ENCODE measurements around the gene NADSYN1.

The NADSYN1 gene

DNA sequence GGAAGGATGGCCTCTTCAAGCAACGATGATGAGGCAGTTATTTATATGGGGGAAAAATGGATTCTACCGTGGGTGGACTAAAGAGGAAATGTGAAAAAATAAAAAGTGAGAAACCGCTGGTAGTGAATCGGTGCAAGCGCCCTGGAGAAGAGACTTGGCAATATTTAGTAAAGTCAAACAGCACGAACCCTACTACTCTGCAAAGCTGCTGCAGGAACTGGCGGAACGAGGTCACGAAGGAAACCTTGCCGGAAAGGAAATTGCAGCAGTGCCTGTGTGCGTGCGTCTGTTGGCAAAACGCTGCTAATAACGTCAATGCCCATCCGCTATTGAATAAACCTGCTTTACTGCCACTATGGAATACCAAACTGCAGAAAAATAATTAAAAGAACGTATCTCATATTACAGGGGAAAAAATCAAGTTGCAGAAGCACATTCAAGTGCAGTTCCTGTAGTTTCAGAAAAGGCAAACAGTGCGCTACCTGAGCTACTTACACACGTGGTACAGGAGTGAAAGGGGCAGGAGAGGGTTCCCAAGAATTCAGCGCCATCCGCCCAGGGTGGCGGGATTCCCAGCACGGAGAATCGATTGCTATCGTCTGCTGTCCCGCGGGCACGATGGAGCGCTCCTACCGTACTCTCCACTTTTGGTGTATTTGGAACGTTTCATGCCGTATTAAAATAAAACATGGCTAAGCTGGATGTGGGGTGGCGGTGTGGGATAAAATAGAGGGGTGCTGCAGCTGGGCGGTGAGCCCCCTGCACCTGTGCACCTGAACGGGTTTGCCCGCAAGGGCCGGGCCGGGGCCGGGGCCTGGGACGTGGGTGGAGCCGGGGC, 585 bp upstream of the NADSYN1 start:
- no peak for DNase-seq

DNA sequence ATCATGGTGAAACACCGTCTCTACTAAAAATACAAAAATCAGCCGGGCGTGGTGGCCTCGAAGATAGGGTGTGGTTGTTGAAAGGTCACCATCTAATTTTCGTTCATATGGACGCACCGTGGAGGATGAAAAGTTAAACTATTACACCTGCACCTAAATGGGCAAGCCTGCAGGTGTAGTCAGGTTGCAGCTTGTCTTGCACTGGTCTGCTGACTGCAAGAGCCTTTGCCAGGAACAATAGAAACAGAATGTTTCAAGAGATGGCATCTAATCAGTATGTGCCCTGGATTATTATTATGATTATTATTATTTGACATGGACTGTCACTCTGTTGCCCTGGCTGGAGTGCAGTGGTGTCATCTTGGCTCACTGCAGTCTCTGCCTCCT, 908 bp downstream of the NADSYN1 start:
- no peak for DNase-seq

DNA sequence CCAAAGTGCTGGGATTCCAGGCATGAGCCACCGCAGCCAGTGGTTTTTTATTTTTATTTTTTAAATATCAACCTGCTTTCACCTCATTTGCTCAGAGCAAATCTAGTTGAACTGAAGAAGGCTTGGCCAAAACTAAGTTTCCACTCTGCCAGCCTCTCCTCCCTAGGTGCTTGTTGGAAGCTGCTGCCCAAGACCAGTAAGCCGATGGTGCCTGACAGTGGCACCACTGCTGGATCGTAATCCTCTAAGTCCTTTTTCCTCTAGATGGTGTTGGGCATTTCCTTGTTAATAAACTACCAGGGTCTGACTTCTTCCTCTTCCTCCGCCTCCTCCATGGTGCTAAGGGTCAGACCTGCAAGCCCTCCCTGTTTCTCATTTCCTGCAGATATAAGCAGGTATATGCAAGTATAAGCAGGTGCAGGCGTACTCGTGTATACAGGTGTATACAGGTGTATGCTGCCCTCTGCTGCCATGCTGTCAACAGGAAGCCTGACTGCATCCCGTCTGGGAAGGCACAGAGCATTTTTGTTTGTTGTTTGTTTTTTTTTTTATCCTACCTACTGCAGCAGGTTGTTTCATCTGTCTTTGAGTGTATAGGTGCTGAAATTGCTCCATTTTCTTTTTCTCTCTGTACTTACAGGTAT, 1.6 kb downstream of the NADSYN1 start:
- DNase-seq: no peak

DNA sequence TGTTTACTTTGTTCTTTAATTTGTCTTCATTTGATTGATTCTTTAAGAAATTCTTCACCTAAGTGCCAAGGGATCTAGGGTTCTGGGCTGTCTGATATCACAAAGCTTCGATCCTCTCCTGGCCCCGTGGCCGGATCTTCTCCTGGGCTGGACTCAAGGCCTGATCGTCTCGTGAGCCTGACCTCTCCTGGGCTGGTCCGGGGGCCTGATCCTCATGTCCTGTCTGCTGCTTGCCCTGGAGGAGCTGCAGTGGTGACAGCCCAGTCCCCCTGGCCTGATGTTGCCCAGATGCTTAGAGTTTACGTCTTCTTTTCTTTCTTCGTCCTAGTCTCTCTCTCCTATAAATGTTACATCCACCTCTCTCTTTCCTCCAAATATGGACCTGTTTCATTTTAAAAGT, 3.3 kb downstream of the NADSYN1 start:
- no peak for DNase-seq

DNA sequence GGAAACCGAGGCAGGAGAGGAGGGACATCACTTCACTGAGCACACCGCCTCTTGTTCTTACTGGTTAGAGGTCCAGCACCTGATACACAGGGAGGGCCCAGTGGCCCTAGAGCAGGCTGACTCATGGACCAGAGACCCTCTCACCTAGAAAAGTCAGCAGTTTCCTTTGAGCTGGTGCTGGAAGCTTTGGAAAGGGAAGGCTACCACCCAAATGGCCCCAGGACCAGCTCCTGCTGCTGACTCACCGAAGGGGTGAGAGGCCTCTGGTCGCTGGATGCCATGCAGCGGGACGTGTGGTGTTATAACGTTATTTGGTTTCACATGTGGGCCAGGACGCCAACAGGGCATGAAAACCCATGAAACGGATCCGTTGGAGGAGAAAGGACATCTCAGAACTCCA, 3.8 kb downstream of the NADSYN1 start:
- no peak for DNase-seq

DNA sequence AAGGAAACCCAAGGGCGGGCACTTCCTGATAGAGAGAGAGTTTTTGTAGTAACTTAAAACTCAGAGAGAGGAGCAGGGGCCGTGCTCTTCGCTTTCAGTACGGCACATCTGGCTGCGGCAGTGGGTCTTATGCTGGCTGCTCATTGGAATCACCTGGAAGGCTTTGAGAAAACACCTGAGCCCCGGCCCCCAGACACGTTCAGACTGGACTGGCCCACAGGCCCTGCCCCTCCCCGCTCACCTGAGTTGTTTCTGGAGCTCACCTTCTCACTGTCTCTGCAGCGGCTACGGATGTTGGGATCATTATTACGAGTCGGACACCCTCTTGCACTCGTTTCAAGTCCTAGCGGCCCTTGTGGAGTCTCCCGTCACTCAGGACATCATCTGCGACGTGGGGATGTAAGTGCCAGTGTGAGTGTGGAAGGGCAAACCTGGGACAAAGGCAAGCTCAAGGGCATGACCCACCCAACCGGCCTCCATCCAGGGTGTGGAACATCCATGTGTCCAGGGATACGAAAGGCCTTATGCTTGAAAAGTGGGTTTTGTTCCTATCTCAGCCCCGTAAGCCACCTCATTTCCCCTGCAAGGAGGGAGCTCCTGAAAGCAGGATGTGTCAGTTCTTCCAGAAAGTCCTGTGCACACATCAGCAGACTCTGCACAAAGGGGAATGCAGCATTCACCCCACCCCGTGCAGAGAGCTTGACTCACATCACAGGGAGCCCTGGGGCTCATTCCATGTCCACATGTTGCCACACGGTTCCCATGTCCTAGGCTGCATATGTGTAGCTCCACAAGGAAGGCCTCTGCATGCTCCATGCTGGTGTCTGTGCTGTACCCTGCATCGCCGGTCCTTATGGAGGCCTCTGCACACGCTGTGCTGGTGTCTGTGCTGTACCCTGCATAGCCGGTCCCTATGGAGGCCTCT, 5.4 kb downstream of the NADSYN1 start:
- DNase-seq: no peak

DNA sequence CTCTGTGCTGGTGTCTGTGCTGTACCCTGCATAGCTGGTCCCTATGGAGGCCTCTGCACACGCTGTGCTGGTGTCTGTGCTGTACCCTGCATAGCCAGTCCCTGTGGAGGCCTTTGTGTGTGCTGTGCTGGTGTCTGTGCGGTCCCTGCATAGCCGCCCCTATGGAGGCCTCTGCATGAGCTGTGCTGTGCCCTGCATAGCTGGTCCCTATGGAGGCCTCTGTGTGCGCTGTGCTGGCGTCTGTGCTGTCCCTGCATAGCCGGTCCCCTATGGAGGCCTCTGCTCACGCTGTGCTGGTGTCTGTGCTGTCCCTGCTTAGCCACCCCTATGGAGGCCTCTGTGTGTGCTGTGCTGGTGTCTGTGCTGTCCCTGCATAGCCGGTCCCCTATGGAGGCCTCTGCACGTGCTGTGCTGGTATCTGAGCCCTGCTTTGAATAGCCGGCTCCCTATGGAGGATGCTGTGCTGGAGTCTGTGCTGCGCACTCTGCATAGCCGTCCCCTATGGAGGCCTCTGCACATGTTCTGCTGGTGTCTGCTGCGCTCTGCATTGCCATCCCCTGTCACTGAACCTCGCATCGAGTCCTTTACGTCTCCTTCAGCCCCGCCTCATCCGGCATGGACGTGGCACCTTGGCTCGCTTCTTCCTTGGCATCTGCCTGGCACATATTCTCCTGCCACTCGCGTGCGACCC, 6.2 kb downstream of the NADSYN1 start:
- no peak for DNase-seq

DNA sequence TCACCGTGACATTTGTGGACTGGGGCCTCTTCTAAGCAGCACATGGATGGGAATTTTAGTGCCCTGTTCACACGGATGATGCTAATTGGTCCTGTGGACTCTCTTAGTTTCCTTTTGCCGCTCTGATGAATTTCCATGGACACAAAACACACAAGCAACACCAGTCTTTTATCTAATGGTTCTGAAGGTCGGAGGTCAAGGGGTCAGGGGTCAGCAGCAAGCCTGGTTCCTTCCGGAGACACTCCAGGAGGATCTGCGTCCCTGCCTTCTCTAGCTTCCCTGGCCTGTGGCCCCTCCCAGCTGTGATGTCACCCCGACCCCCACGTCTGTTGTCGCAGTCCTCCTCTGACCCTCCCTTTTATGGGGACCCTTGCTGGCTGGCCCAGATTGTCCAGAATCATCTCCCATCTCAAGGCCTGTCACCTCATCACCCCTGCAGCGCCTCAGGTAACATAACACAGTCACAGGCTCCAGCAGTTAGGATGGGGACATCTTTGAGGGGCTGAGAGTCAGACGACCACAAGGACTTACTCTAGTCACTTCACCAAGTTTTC, 6.8 kb downstream of the NADSYN1 start:
- no peak for DNase-seq

DNA sequence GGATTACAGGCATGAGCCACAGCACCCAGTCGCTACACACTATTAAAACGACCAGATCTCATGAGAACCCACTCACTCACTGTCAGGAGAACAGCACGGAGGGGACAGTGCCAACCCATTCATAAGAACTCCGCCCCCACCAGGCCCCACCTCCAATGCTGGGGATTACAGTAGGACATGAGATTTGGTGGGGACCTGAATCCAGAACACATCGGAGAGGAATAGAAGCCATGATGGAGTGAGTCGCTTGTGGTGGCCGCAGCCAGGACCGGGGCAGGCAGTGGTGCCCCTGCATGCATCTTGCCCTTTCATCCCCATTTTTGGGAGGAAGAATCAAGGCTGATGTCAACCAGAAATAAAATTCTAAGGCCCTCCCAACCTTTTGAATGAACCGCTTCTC, 8.7 kb downstream of the NADSYN1 start:
- DNase-seq: no peak

DNA sequence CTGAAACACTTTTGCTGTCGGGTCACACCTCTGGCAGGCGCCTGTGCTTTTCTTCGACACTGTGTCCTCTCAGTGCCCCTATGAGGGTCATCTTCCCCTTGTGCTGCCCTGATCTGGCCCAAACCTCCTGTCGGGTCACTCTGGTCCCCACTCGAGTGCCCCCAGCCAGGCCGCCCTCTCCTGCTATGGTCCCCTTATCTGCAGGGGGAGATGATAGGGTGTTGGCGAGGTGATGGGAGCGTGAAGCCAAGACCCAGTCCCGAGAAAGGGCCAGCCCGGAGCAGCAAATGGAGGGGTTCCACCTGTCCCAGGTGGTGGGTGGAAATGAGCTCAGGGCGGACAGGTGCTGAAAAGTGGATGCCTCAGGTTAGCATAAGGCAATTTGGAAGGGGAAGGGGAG, 9.7 kb downstream of the NADSYN1 start:
- no peak for DNase-seq

DNA sequence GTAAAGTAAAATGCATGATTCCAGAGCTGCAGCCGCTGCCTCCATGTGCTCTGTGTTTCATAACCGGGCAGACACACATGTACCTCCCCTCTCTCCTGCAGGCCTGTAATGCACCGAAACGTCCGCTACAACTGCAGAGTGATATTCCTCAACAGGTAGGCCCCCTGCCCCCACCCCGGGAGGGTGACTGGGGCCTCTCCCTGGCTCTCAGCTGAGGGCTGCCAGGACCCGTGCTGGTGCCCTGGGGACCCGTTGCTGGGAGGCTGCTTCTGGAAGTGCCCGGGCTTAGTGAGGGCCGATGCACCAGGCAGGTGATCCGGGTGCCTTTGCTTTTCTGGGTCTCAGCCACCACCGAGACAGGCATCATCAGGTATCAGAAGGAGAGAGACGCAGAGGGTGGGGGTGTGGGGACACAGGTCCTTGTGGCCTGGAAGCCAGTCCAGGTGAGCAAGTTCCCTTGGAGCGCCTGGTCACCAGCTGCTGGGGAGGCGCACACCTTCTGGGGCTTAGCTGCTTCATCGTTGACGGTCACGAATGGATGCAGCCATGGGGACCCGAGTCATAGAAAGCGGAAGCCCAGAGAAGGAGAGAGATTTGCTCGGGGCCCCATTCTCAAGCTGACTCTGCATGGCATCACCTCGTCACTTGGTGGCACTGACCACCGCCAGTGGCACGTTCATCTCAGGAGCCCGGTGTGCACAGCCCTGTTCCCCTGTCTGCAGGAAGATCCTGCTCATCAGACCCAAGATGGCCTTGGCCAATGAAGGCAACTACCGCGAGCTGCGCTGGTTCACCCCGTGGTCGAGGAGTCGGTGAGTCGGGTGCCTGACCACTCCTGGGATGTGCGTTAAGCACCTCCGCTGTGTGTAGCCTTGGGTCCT, 10.6 kb downstream of the NADSYN1 start:
- no peak for DNase-seq

DNA sequence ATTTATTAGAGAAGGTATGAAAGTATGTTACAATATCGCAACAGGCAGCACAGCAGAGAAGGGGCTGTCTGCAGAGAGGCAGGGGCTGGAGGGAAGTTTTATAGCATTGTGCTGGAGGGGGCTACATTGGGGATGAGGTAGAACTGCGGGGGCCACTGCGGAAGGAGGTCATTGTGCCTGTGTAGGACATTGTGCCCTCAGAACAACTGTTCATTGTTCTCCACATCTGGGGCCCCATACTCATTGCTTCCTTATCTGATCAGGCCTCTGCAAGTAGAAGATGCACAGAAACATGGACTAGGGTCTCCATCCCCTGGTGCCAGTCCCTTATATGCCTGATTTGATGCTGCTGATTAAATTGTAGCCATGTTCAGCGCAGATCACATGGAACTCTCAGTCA, 12.1 kb downstream of the NADSYN1 start:
- DNase-seq: no peak

DNA sequence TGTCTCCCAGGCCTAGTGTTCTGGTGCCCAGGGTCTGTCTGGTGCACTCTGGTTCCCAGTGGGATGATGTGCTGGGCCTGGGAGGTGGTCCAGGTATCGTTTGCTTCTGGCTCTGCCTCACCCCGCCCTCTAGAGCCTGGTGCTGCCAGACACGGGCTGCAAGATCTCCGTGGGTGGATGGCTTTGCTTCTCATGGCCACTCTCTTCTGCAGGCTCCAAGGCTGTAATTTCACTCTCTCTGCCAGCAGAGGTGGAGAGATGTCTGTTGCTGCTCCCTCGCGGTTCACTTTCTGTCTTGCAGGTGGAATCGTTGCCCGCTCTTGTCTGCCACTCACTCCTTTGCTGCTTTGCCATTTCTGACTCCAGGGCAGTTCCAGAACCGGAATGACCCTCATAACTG, 13.4 kb downstream of the NADSYN1 start:
- DNase-seq: no peak

DNA sequence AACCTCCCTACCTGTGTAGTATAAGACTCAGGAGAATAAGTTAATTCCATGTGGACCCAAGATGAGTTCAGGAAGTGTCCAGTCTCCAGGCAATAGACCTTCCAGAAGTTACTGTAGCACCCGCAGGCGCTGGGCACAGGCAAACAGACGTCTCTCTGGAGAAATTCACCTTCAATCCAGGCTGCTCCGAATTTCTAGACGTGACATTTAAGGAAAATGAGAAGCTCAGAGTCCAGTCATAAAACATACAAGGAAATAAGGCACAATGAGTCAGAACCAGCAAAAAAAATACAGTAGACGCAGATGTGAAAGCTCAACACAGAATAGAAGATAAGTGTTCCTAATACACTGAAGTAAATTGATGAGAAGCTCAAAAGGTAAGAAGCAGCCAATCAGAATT, 14.2 kb downstream of the NADSYN1 start:
- no peak for DNase-seq

DNA sequence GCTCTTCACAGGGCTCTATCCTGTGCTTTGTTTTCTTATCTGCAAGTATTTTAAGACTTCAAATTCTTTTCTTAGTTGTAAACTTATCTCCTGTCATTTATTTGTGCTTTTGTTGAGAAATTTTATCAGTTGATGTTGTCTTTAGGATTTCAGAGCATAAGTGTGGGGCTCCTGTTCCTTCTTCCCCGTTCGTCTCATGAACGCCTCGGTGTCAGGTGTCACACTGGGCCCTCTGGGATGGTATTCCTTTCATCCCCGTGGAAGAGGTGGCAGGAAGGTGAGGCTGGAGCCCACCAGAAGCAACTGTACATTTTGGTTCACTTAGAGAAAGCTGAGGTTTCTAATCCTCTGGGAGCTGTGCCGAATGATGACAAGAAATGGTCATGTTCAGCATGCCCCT, 17.9 kb downstream of the NADSYN1 start:
- no peak for DNase-seq

DNA sequence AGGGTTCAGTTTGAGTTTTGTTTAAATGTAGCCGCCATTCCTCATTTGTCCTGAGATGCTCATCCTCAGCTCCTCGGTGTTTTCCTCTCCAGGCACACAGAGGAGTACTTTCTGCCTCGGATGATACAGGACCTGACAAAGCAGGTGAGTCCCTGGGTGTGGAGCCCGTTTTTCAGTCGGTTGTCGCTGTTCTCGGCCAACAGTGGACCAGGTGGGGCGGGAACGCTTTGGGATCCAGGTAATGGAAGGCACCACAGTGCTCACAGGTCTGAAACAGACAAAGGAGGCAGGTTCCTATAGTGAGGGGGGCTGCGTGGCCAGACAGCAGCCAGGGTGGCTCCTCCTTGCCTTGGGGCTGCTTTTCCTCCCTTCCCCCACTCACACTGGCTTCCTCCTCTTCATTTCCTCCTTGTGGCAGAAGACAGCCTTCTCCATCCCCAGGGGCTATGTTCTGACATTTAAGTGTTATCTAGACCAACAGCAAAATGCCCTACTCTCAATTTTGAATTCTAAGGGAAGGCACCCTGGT, 19.4 kb downstream of the NADSYN1 start:
- DNase-seq: no peak

DNA sequence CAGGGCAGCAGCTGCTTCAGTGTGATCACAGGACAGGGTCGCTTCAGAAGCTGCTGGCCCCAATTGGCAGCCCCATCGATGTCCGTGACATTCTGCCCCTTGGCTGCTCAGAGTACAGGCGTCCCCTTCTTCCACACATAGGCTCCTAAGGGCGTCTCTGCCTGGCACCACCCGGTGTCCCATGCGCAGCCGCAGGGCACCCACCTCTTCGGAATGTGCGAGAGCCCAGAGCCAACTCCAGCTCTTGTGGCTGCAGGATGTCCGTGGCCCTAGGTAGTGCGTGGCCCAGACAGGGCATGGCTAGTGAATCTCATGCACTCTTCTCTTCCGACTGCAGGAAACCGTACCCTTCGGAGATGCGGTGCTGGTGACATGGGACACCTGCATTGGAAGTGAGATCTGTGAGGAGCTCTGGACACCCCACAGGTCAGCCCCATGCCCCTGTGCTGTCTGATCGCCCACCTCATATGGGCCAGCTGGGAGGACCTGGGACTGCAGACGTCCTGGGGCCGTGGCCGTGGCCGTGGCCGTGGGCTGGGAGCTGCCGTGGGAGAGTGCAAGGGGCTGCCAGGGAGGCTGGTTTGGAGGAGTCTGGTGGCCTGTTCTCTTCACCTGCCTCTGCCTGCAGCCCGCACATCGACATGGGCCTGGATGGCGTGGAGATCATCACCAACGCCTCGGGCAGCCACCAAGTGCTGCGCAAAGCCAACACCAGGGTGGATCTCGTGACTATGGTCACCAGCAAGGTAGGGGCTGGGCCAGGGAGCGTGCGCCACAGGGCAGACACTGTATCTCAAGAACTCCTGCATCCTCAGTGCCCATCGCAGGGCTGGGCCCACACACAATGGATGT, 20.2 kb downstream of the NADSYN1 start:
- DNase-seq: no peak

DNA sequence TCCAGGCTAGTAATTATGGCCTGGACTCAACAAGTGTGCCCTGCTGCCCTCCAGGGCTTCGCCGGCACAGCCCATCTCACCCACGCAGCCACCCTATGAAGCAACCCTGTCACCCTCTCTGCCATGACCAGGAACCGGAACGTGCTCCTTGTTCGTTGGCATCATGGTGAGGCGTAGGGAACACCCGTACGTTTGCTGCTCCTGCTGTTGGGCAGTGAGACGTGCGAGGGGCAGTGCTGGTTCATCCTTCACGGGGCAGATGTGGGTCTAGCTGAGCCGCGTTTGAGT, 20.7 kb downstream of the NADSYN1 start:
- DNase-seq: no peak

DNA sequence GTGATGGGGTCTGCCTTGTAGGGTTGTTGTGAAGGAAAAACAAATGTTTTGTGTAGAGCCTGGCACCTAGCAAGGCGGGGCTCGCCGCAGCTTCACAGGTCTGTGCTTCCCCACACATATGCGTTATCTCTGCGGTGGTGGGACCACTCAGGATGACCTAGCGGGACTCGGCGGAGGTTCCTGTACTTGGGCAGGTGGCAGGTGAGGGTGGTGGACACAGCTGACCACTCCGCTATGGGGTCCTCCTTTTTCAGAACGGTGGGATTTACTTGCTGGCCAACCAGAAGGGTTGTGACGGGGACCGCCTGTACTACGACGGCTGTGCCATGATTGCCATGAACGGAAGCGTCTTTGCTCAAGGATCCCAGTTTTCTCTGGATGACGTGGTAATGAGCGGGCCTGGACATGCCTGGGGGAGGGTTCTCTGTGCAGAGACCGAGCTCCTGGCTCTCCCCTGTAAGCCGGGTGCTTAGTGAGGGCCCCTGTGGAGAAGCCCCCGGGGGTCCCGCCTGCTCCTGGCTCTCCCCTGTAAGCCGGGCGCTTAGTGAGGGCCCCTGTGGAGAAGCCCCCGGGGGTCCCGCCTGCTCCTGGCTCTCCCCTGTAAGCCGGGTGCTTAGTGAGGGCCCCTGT, 21.3 kb downstream of the NADSYN1 start:
- DNase-seq: no peak

Measured in NCI-H2081 treated with DMSO at 0.1 percent for 48 hours (cell line).